SK-N-SH treated with all-trans-retinoic acid at 6 μM for 48 hours (cell line): ENCODE measurements around the gene KRT23.

Experiments used
- CSRNP3 ChIP-seq: fragments of 250-450 bp; sonication (Bioruptor Pico); IDR thresholded peaks from 2 replicates; pipeline ENCODE4 v1.5.1; 2021; ENCODE audit warnings: mild to moderate bottlenecking, moderate library complexity
- ESRRG ChIP-seq: fragments of 250-450 bp; sonication (Bioruptor Pico); IDR thresholded peaks from 2 replicates; pipeline ENCODE4 v1.6.1; 2021; ENCODE audit warnings: mild to moderate bottlenecking
- OSR1 ChIP-seq: fragments of 250-450 bp; sonication (Bioruptor Pico); IDR thresholded peaks from 2 replicates; pipeline ENCODE4 v1.8.0; 2022; ENCODE audit warnings: moderate library complexity, mild to moderate bottlenecking, inconsistent platforms
- PATZ1 ChIP-seq: fragments of 250-450 bp; sonication (Bioruptor Pico); IDR thresholded peaks from 2 replicates; pipeline ENCODE4 v1.8.0; 2020; ENCODE audit warnings: mild to moderate bottlenecking, moderate library complexity, borderline replicate concordance
- ZFP30 ChIP-seq: fragments of 450-650 bp; formaldehyde crosslinking; IDR thresholded peaks from 2 replicates; pipeline ENCODE4 v1.5.0; 2022; ENCODE audit warnings: mild to moderate bottlenecking, moderate library complexity

- TF ChIP-seq OSR1 (no peak), ZFP30 (CRISPR knock-in tag) (no peak), PATZ1 (CRISPR knock-in tag) (no peak), CSRNP3 (no peak), ESRRG (CRISPR knock-in tag) (no peak)
These were observed 1.5 kb upstream of the KRT23 start for GRCh38 chr17:40938981-40939380.
